Calu3 (cell line): ENCODE data around the gene C4orf33. TPM values are rescaled to one million over a fixed set of nuclear protein-coding genes. Genes with fewer than 3 reads are reported as not detected.
"Not testable (repeated sequence)": the region's sequence is repeated elsewhere in the genome, so short reads cannot be mapped to it uniquely, and the experiment has no call there.

Experiments used
- BruUV-seq: library from RNA; stranded (reverse); fragments of 400-500 nt; replicated peaks from 2 replicates; lab custom pipeline; 2021; lab: Mats Ljungman, UMichigan
- CTCF ChIA-PET: fragments of 300-600 bp; sonication (Branson Sonifier 250); formaldehyde crosslinking; loops from one replicate; lab custom pipeline; 2022; ENCODE audit warnings: antibody characterized with exemption; lab: Charles Lee
- DNase-seq: peaks from one replicate; pipeline ENCODE4 v3.0.0; 2022
- H3K27ac Mint-ChIP-seq: one replicate; pipeline ENCODE4 v1.8.0; 2022; ENCODE audit warnings: mixed read lengths; ENCODE audit not compliant: unreplicated experiment
- H3K27me3 Mint-ChIP-seq: one replicate; pipeline ENCODE4 v1.8.0; 2022; ENCODE audit warnings: mixed read lengths; ENCODE audit not compliant: unreplicated experiment
- H3K36me3 Mint-ChIP-seq: one replicate; pipeline ENCODE4 v1.8.0; 2022; ENCODE audit warnings: mild to moderate bottlenecking, moderate library complexity, mixed read lengths; ENCODE audit not compliant: insufficient read depth, unreplicated experiment
- H3K4me1 Mint-ChIP-seq: one replicate; pipeline ENCODE4 v1.8.0; 2022; ENCODE audit warnings: mild to moderate bottlenecking, low read depth, mixed read lengths; ENCODE audit not compliant: unreplicated experiment
- H3K4me3 Mint-ChIP-seq: one replicate; pipeline ENCODE4 v1.8.0; 2022; ENCODE audit warnings: mild to moderate bottlenecking, low read depth, moderate library complexity, mixed read lengths; ENCODE audit not compliant: unreplicated experiment
- H3K9me3 Mint-ChIP-seq: one replicate; pipeline ENCODE4 v1.8.0; 2022; ENCODE audit warnings: low read depth, mixed read lengths; ENCODE audit not compliant: unreplicated experiment
- CTCF ChIP-seq: fragments of 200-600 bp; IDR thresholded peaks from one replicate; pipeline ENCODE4 v1.8.0; 2022; ENCODE audit warnings: antibody characterized with exemption; ENCODE audit not compliant: unreplicated experiment
- intact Hi-C: fragments of 100-400 bp; cut with micrococcal nuclease; formaldehyde crosslinking; loops from one replicate; pipeline ENCODE4 v1.10.0; 2022; ENCODE audit not compliant: unreplicated experiment
- total RNA-seq: library from RNA; stranded (reverse); gene quantifications from 2 replicates; pipeline ENCODE4 v1.2.3, GENCODE V29; 2022

Gene C4orf33
- total RNA-seq, 1 experiment from 2014 or later, result 6.4 TPM

GRCh38 chr4:129064717-129065116 is 31.2 kb upstream of the C4orf33 start:
- TF ChIP-seq CTCF, result no peak
- BruUV-seq, result no TSS peak
- no peak for DNase-seq
- intact Hi-C loops, result no loop called here
- Mint-ChIP-seq H3K4me3 (no peak overlapping the region), H3K27ac (no peak overlapping the region), H3K27me3 (no peaks in the 10 kb centered on the region), H3K9me3 (peaks cover 5% of the 10 kb centered on the region), H3K36me3 (no peaks in the 10 kb centered on the region), H3K4me1 (no peaks in the 10 kb centered on the region)
- CTCF ChIA-PET, result no interaction called here

- H3K9me3 Mint-ChIP-seq, result peaks cover 20% of the 10 kb centered on the region
- H3K27ac Mint-ChIP-seq, H3K4me3 Mint-ChIP-seq, BruUV-seq, H3K36me3 Mint-ChIP-seq, H3K27me3 Mint-ChIP-seq, intact Hi-C loops, CTCF ChIA-PET, H3K4me1 Mint-ChIP-seq, DNase-seq: not testable (repeated sequence)
Measured at GRCh38 chr4:129069537-129069936, 26.4 kb upstream of the C4orf33 start.

GRCh38 chr4:129077326-129077725 is 18.6 kb upstream of the C4orf33 start:
- H3K27ac Mint-ChIP-seq, result no peak overlapping the region
- CTCF ChIA-PET, result no interaction called here

GRCh38 chr4:129080129-129080528 is 15.8 kb upstream of the C4orf33 start:
- no peak overlapping the region for H3K4me3 Mint-ChIP-seq
- peaks cover 6% of the 10 kb centered on the region for H3K36me3 Mint-ChIP-seq
- peaks cover 13% of the 10 kb centered on the region for H3K9me3 Mint-ChIP-seq
- CTCF ChIA-PET, result no interaction called here
- H3K27ac Mint-ChIP-seq, result no peak overlapping the region
- intact Hi-C loops, result loop anchor here (10.0 kb wide), 1 partner anchor 75 kb away; no protein-coding TSS in a partner anchor
- no peaks in the 10 kb centered on the region for H3K4me1 Mint-ChIP-seq
- DNase-seq, result no peak
- TF ChIP-seq CTCF, result no peak
- BruUV-seq, result no TSS peak
- H3K27me3 Mint-ChIP-seq, result no peaks in the 10 kb centered on the region

More at GRCh38 chr4:129077326-129077725, 18.6 kb upstream of the C4orf33 start:
- no peak for TF ChIP-seq CTCF
- no TSS peak for BruUV-seq
- DNase-seq, result no peak
- H3K36me3 Mint-ChIP-seq, result peaks cover 12% of the 10 kb centered on the region
- intact Hi-C loops, result no loop called here
- no peak overlapping the region for H3K4me3 Mint-ChIP-seq
- peaks cover 17% of the 10 kb centered on the region for H3K9me3 Mint-ChIP-seq
- H3K4me1 Mint-ChIP-seq, result no peaks in the 10 kb centered on the region
- no peaks in the 10 kb centered on the region for H3K27me3 Mint-ChIP-seq

- no TSS peak for BruUV-seq
- Mint-ChIP-seq H3K27ac (no peak overlapping the region), H3K27me3 (no peaks in the 10 kb centered on the region), H3K36me3 (peaks cover 6% of the 10 kb centered on the region), H3K9me3 (peaks cover 17% of the 10 kb centered on the region), H3K4me1 (no peaks in the 10 kb centered on the region), H3K4me3 (no peak overlapping the region)
- intact Hi-C loops, result loop anchor here (10.0 kb wide), 1 partner anchor 78 kb away; no protein-coding TSS in a partner anchor
- TF ChIP-seq CTCF, result no peak
- CTCF ChIA-PET, result no interaction called here
- DNase-seq, result no peak
Measured at GRCh38 chr4:129082302-129082701, 13.7 kb upstream of the C4orf33 start.
